ENCODE results near the gene HTR6.

DNA sequence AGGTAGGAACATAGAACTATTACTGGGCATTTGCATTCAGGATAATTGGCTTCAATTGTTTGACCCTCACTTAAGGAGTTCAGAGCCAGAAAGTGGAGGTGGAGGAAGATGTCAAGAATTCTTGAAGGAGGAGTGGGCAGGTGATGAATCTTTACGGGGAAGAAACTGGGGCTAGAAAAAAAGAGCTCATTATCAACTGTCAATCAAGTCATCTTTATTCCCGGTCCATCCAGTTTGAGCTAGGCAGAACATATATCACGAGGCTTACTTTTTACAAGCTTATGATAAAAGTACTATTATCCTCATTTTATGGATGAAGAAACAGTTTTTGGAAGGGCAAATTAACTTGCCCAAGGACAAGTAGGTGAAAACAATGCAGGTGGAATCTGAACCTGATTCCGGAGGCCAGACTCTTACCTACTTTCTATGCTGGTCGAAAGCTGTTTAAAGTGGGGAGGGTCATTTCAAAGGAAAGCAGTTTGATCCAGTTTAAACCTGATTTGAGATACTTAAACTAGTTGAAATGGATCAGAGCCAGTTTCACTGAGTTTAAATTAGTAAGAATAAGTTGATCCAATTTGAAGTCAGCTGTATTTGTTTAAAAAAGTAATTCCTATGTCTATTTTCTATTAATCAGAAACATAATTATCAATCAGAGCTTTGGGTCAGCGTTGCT lies 33.8 kb upstream of the HTR6 start:
- TF ChIP-seq, protein P1, sequence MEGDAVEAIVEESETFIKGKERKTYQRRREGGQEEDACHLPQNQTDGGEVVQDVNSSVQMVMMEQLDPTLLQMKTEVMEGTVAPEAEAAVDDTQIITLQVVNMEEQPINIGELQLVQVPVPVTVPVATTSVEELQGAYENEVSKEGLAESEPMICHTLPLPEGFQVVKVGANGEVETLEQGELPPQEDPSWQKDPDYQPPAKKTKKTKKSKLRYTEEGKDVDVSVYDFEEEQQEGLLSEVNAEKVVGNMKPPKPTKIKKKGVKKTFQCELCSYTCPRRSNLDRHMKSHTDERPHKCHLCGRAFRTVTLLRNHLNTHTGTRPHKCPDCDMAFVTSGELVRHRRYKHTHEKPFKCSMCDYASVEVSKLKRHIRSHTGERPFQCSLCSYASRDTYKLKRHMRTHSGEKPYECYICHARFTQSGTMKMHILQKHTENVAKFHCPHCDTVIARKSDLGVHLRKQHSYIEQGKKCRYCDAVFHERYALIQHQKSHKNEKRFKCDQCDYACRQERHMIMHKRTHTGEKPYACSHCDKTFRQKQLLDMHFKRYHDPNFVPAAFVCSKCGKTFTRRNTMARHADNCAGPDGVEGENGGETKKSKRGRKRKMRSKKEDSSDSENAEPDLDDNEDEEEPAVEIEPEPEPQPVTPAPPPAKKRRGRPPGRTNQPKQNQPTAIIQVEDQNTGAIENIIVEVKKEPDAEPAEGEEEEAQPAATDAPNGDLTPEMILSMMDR (conservative IDR thresholded peaks at IDR 0.05; ENCODE audit: low read length) = no peak
- no peak for TF ChIP-seq EZH2phosphoT487 (IDR thresholded peaks at IDR 0.05; ENCODE audit: borderline replicate concordance, low read depth, low read length)

Measured in OCI-LY7 (cell line).